ENCODE data around the gene ZBTB3. TPM values are rescaled to one million over a fixed set of nuclear protein-coding genes. Genes with fewer than 3 reads are reported as not detected.

ZBTB3 gene
- total and polyA plus RNA-seq, 9 of the 15 experiments (the other 6 are each of a cell fraction or from before 2014, with no cell fraction given): 1.9 to 10.0 (median 4.9) TPM

DNA sequence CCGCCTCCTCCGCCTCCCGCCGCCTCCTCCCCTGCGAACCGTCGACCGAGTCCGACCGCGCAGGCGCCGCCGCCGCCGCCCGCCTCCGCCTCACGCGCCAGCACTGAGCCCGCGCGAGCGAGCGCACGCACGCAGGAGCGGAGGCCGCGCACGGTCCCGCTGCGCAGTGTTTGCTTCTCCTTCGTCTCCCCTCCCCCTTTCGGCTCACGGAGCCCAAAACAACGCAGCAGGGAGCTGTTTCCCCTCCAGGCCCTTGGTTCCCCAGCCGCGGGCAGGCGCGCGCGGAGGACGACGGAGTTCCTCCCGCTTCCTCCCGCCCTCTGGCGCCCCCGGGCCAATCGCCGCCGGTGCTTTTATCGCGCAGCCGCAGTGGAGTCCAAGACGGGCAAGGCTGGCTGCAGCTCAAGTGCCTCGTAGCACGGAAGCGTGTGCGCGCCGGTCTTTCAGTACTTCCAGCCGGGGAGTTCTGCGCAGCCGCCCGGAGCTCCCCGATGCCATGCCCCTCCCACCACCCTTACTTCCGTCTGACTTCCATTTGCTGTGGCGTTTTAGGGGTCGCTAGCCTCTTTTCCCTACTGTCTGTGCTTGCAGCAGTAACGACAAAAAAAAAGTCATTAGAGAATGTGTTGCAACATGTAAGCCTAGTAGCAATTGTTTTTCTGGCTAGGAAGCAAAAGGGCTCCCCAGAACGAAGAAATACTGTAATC is 26.6 kb downstream of the ZBTB3 start, which contains the start of gene HNRNPUL2 (continued):
- TF ChIP-seq SMAD3 (CRISPR knock-in tag; conservative IDR thresholded peaks at IDR 0.05) (no peak), BRCA1 (IDR thresholded peaks at IDR 0.05) (no peak), BRCA1 (CRISPR knock-in tag; IDR thresholded peaks at IDR 0.05) (no peak), GTF2E2 (tag; IDR thresholded peaks at IDR 0.05) (peak; percentile 81; the same call in 1 of the 2 replicates), ZNF212 (CRISPR knock-in tag; IDR thresholded peaks at IDR 0.05) (no peak), KLF6 (CRISPR knock-in tag; IDR thresholded peaks at IDR 0.05; ENCODE audit: borderline replicate concordance) (peak; percentile 54; the same call in 1 of the 2 replicates), ZNF699 (CRISPR knock-in tag; IDR thresholded peaks at IDR 0.05; ENCODE audit: insufficient replicate concordance) (no peak), EWSR1 (IDR thresholded peaks at IDR 0.05; ENCODE audit: borderline replicate concordance, low read depth, partially characterized antibody) (no peak), RREB1 (CRISPR knock-in tag; IDR thresholded peaks at IDR 0.05) (no peak; the same call in 1 of the 2 replicates)
- TF ChIP-seq, protein P1, sequence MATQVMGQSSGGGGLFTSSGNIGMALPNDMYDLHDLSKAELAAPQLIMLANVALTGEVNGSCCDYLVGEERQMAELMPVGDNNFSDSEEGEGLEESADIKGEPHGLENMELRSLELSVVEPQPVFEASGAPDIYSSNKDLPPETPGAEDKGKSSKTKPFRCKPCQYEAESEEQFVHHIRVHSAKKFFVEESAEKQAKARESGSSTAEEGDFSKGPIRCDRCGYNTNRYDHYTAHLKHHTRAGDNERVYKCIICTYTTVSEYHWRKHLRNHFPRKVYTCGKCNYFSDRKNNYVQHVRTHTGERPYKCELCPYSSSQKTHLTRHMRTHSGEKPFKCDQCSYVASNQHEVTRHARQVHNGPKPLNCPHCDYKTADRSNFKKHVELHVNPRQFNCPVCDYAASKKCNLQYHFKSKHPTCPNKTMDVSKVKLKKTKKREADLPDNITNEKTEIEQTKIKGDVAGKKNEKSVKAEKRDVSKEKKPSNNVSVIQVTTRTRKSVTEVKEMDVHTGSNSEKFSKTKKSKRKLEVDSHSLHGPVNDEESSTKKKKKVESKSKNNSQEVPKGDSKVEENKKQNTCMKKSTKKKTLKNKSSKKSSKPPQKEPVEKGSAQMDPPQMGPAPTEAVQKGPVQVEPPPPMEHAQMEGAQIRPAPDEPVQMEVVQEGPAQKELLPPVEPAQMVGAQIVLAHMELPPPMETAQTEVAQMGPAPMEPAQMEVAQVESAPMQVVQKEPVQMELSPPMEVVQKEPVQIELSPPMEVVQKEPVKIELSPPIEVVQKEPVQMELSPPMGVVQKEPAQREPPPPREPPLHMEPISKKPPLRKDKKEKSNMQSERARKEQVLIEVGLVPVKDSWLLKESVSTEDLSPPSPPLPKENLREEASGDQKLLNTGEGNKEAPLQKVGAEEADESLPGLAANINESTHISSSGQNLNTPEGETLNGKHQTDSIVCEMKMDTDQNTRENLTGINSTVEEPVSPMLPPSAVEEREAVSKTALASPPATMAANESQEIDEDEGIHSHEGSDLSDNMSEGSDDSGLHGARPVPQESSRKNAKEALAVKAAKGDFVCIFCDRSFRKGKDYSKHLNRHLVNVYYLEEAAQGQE (IDR thresholded peaks at IDR 0.05; ENCODE audit: borderline replicate concordance): no peak
- TF ChIP-seq, protein P1 (CRISPR knock-in tag; IDR thresholded peaks at IDR 0.05; ENCODE audit: low read depth): peak; percentile 38; the same call in 1 of the 2 replicates
- TF ChIP-seq, protein P2, sequence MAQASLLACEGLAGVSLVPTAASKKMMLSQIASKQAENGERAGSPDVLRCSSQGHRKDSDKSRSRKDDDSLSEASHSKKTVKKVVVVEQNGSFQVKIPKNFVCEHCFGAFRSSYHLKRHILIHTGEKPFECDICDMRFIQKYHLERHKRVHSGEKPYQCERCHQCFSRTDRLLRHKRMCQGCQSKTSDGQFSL (CRISPR knock-in tag; IDR thresholded peaks at IDR 0.05): no peak
- TF ChIP-seq, protein P2 (tag; IDR thresholded peaks at IDR 0.05): no peak

Data from K562 (cell line).